Kidney glomerular epithelial cell (primary cell): ENCODE measurements around the gene TMEM100.
"Not testable (repeated sequence)": the region's sequence is repeated elsewhere in the genome, so short reads cannot be mapped to it uniquely, and the experiment has no call there.

Source experiments
- DNase-seq: peaks from one replicate; lab custom pipeline; 2025; lab: John Stamatoyannopoulos, UW

The TMEM100 gene

GRCh38 chr17:55687037-55687436 lies 35.6 kb downstream of the TMEM100 start:
- DNase-seq: no peak

GRCh38 chr17:55683550-55684315 lies 38.9 kb downstream of the TMEM100 start:
- DNase-seq: no peak

- no peak for DNase-seq
Measured at GRCh38 chr17:55681342-55681700, 41.3 kb downstream of the TMEM100 start.

GRCh38 chr17:55680686-55681341 lies 41.9 kb downstream of the TMEM100 start:
- DNase-seq: no peak

- no peak for DNase-seq
Measured at GRCh38 chr17:55677446-55677845, 45.2 kb downstream of the TMEM100 start.

GRCh38 chr17:55676274-55676673 lies 46.4 kb downstream of the TMEM100 start:
- no peak for DNase-seq

GRCh38 chr17:55673743-55674506 lies 48.7 kb downstream of the TMEM100 start:
- no peak for DNase-seq

- no peak for DNase-seq
Measured at GRCh38 chr17:55672585-55673501, 49.8 kb downstream of the TMEM100 start.

GRCh38 chr17:55672010-55672409 lies 50.7 kb downstream of the TMEM100 start:
- DNase-seq: not testable (repeated sequence)
